Ovary (tissue), 3 donors: ENCODE data around the gene SLC7A1.

ENCODE experiments used
- EP300 ChIP-seq: sonication (generic); formaldehyde crosslinking; IDR thresholded peaks from one replicate; pipeline ENCODE4 v1.6.1; 2017; ENCODE audit warnings: antibody characterized with exemption
- POLR2A ChIP-seq: fragments of 450-650 bp; IDR thresholded peaks from one replicate; pipeline ENCODE4 v1.6.1; 2017; ENCODE audit warnings: antibody characterized with exemption, mild to moderate bottlenecking, moderate library complexity
- TF ChIP-seq, protein P1 (sequence below), 3 donors: fragments of 450-650 bp in 2 of 3; fragments of 200-600 bp in 1 of 3; IDR thresholded peaks; one replicate each; pipeline versions ENCODE4 v1.5.1 to v1.8.0; 2016 to 2022; ENCODE audit warnings: antibody characterized with exemption in 3 of 3, mild to moderate bottlenecking in 1 of 3
- donor health status: DM: no; HTN: no; CAD: no.

DNA sequence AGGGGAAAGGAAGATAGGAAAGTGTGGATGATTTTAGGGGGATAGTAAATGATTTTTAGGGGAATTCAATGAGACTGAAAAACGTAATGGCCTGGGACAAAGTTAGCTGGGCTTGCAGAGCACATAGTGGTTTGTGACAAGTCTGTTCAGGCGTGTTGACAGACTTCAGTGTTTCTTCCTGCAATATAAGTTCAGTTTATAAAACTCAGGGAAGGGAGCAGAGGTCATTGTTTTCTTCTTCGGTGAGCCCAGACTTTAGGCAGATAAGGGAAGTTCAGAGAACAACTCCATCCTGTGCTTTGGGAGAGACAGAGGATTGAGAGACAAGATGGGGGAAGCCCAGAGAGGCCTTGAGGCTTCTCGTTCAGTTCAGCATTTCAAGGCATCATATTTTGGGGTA is 45.2 kb upstream of the SLC7A1 start:
- TF ChIP-seq, protein P1, sequence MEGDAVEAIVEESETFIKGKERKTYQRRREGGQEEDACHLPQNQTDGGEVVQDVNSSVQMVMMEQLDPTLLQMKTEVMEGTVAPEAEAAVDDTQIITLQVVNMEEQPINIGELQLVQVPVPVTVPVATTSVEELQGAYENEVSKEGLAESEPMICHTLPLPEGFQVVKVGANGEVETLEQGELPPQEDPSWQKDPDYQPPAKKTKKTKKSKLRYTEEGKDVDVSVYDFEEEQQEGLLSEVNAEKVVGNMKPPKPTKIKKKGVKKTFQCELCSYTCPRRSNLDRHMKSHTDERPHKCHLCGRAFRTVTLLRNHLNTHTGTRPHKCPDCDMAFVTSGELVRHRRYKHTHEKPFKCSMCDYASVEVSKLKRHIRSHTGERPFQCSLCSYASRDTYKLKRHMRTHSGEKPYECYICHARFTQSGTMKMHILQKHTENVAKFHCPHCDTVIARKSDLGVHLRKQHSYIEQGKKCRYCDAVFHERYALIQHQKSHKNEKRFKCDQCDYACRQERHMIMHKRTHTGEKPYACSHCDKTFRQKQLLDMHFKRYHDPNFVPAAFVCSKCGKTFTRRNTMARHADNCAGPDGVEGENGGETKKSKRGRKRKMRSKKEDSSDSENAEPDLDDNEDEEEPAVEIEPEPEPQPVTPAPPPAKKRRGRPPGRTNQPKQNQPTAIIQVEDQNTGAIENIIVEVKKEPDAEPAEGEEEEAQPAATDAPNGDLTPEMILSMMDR (IDR thresholded peaks at IDR 0.05), result no peak
- no peak for TF ChIP-seq POLR2A
- no peak for TF ChIP-seq EP300
